Glutamatergic neuron (in vitro differentiated cells): ENCODE results near the gene ZCCHC2. TPM values are rescaled to one million over a fixed set of nuclear protein-coding genes. Genes with fewer than 3 reads are reported as not detected.

ENCODE experiments used
- DNase-seq: peaks from one replicate; pipeline ENCODE4 v3.0.0; 2022
- H3K27ac Mint-ChIP-seq: one replicate; pipeline ENCODE4 v1.8.0; 2020; ENCODE audit warnings: mild to moderate bottlenecking, mixed read lengths, inconsistent platforms; ENCODE audit not compliant: unreplicated experiment
- H3K27me3 Mint-ChIP-seq: one replicate; pipeline ENCODE4 v1.8.0; 2020; ENCODE audit warnings: mild to moderate bottlenecking, moderate library complexity, mixed read lengths, inconsistent platforms; ENCODE audit not compliant: unreplicated experiment
- H3K36me3 Mint-ChIP-seq: one replicate; pipeline ENCODE4 v1.8.0; 2020; ENCODE audit warnings: mild to moderate bottlenecking, mixed read lengths, inconsistent platforms; ENCODE audit not compliant: unreplicated experiment
- H3K4me1 Mint-ChIP-seq: one replicate; pipeline ENCODE4 v1.8.0; 2020; ENCODE audit warnings: mild to moderate bottlenecking, low read depth, mixed read lengths, inconsistent platforms; ENCODE audit not compliant: unreplicated experiment
- H3K4me3 Mint-ChIP-seq: one replicate; pipeline ENCODE4 v1.8.0; 2020; ENCODE audit warnings: mild to moderate bottlenecking, mixed read lengths, inconsistent platforms; ENCODE audit not compliant: unreplicated experiment
- H3K9me3 Mint-ChIP-seq: one replicate; pipeline ENCODE4 v1.8.0; 2020; ENCODE audit warnings: mild to moderate bottlenecking, moderate library complexity, mixed read lengths, inconsistent platforms; ENCODE audit not compliant: unreplicated experiment
- total RNA-seq: library from RNA; stranded (reverse); fragmentation: NEBNext Ultra II Directional; extraction: Animal tissue kit (Norgen Biotek cat#: 25700); gene quantifications from one replicate; pipeline ENCODE4 v1.2.1, GENCODE V29; 2021; ENCODE audit not compliant: unreplicated experiment
- TF ChIP-seq, protein P1 (sequence below): fragments of 200-600 bp; sonication (generic); IDR thresholded peaks from one replicate; pipeline ENCODE4 v1.5.0; 2021; ENCODE audit not compliant: partially characterized antibody, unreplicated experiment

The ZCCHC2 gene
- total RNA-seq, 1 donor from 2014 or later: 9.9 TPM

DNA sequence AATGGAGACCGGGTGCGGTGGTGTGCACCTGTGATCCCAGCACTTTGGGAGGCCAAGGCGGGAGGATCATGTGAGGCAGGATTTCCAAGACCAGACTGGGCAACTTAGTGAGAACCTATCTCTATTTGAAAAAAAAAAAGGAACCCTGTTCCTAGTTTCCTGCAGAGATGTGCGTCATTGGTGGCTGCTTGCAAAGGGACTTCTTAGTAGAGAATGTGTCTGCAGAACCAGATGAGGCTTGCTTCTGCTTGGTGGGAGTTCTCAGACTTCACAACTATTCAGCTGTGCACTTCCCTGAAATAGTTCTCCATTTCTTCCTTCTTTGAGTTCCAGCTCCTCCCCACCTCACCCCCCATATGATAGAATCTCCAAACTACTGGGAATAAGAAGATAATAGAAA lies 22.3 kb downstream of the ZCCHC2 start:
- H3K27me3 Mint-ChIP-seq: no peaks in the 10 kb centered on the region
- no peaks in the 10 kb centered on the region for H3K4me1 Mint-ChIP-seq
- TF ChIP-seq, protein P1, sequence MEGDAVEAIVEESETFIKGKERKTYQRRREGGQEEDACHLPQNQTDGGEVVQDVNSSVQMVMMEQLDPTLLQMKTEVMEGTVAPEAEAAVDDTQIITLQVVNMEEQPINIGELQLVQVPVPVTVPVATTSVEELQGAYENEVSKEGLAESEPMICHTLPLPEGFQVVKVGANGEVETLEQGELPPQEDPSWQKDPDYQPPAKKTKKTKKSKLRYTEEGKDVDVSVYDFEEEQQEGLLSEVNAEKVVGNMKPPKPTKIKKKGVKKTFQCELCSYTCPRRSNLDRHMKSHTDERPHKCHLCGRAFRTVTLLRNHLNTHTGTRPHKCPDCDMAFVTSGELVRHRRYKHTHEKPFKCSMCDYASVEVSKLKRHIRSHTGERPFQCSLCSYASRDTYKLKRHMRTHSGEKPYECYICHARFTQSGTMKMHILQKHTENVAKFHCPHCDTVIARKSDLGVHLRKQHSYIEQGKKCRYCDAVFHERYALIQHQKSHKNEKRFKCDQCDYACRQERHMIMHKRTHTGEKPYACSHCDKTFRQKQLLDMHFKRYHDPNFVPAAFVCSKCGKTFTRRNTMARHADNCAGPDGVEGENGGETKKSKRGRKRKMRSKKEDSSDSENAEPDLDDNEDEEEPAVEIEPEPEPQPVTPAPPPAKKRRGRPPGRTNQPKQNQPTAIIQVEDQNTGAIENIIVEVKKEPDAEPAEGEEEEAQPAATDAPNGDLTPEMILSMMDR: no peak
- no peaks in the 10 kb centered on the region for H3K36me3 Mint-ChIP-seq
- no peaks in the 10 kb centered on the region for H3K9me3 Mint-ChIP-seq
- no peak overlapping the region for H3K4me3 Mint-ChIP-seq
- DNase-seq: no peak
- H3K27ac Mint-ChIP-seq: no peak overlapping the region

DNA sequence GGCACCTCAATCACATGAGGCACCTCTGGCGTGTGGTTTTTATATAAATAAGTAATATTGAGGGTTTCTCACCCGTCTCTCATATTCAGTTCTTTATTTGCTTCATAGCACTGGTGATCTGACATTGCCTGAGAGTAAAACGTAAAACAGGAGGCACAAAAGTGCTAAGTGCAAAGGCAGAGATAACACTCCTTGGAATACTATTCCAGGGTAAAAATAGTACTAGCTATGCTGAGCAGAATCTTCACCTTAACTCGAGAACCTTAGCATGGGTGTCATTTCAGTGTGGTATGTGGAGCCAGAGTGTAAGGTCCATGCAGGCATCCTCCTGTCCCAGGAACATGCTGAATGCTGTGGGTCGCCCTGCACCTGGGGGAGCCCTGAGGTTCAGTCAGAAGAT lies 26.9 kb downstream of the ZCCHC2 start:
- Mint-ChIP-seq H3K36me3 (no peaks in the 10 kb centered on the region), H3K4me1 (no peaks in the 10 kb centered on the region), H3K27ac (no peak overlapping the region), H3K9me3 (no peaks in the 10 kb centered on the region), H3K27me3 (no peaks in the 10 kb centered on the region), H3K4me3 (no peak overlapping the region)
- TF ChIP-seq, protein P1: no peak
- DNase-seq: no peak

DNA sequence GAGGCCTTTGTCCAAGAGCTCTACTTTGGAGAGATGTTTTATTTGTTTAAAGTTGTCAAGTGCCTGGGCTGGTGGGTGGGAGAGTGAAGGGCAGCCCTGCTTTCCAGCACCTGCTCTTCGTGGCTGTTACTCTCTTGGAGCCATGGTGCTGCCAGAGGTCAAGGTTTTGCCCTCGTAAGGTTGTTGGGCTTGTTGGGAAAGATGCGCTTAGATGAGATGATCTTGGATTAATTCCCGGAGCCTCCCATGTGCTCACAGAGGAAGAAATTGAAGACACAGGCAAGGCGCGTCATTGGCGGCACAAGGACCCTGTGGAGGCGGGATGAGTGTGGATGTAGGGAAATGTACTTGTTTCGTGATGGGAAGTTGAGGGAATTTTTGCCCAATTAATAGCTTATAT lies 27.9 kb downstream of the ZCCHC2 start:
- no peaks in the 10 kb centered on the region for H3K36me3 Mint-ChIP-seq

DNA sequence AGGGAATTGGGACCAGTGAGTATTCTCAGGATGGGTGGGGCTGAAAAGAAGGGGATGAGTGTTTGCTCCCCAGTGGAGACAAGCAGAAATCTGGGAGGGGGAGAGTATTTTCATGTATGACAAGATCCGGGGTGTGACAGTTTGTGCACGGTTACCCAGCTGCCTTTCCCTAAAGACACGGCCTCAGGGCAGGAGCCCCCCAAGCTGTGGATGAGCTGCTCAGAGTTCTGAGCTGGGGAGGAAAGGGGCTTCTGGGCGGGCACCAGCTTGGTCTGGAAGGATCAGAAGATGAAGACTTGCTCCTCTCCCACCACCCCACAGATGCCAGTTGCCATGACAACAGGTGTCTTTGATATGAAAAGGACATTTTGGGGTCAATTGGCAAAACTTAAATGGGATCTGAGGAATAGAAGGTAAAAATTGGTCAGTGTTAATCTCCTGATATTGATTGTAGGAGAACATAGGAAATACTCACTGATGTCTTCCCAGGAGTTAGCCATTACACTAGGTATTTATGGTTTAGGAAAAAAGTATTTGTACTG lies 29.2 kb downstream of the ZCCHC2 start:
- H3K27me3 Mint-ChIP-seq: no peaks in the 10 kb centered on the region
- H3K4me3 Mint-ChIP-seq: no peak overlapping the region
- H3K4me1 Mint-ChIP-seq: peaks cover 7% of the 10 kb centered on the region
- H3K27ac Mint-ChIP-seq: no peak overlapping the region
- no peak for DNase-seq
- no peaks in the 10 kb centered on the region for H3K9me3 Mint-ChIP-seq
- TF ChIP-seq, protein P1: no peak
- H3K36me3 Mint-ChIP-seq: no peaks in the 10 kb centered on the region

More for the DNA sequence above, 27.9 kb downstream of the ZCCHC2 start:
- Mint-ChIP-seq H3K27ac (no peak overlapping the region), H3K4me3 (no peak overlapping the region), H3K9me3 (no peaks in the 10 kb centered on the region), H3K27me3 (no peaks in the 10 kb centered on the region), H3K4me1 (no peaks in the 10 kb centered on the region)
- no peak for DNase-seq
- TF ChIP-seq, protein P1: no peak

DNA sequence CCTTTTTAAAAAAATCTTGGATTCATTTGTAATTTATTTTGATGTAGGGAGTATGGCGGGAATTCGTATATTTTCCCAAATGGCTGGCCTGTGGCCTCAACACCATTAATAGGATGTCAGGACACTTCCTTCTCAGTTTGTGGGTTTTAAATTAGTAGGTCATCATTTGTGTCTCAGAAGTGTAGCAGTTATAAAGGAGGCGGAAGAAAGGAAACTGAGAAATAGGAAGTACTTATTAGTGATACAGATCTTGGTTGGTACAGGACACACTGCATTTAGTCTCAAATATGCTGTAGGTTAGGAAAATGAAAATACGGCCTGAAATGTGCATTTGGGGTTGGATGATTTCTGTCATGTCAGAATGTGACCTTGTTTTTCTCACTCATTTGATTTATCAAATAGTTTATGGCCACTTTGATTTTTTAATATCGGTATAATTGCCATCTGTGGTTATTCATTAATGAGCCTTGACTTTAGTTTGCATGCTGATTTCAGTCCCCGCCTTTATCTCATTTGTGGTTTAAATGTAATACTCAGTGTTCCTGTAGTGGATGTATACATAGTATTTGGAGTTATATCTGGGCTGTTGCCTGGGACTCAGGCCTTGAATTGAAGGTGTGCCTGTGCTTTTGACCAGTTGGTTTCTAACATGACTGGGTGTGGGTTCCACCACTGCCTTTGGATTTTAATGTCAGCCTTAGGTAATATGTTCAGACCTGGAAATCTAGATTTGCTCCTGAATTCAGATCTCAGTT lies 31.4 kb downstream of the ZCCHC2 start:
- no peak for DNase-seq
- H3K9me3 Mint-ChIP-seq: no peaks in the 10 kb centered on the region
- H3K27ac Mint-ChIP-seq: no peak overlapping the region
- H3K36me3 Mint-ChIP-seq: no peaks in the 10 kb centered on the region
- H3K4me1 Mint-ChIP-seq: peaks cover 8% of the 10 kb centered on the region
- H3K4me3 Mint-ChIP-seq: no peak overlapping the region
- H3K27me3 Mint-ChIP-seq: no peaks in the 10 kb centered on the region
- TF ChIP-seq, protein P1: no peak
